Adrenal gland (tissue), 12 donors: ENCODE data around the gene TCF4. TPM values are rescaled to one million over a fixed set of nuclear protein-coding genes. Genes with fewer than 3 reads are reported as not detected.

ENCODE experiments used
- DNase-seq, 7 donors: peaks; one replicate each; pipeline ENCODE4 v3.0.0-alpha.2; 2019 to 2020
- H3K27ac ChIP-seq, 5 donors: fragments of 200-600 bp; sonication (generic) in 4 of 5; 1 replicate in 3 of 5; 2 replicates in 2 of 5; pipeline versions ENCODE4 v1.5.1 to v1.8.0; 2016 to 2020; ENCODE audit warnings: mild to moderate bottlenecking in 1 of 5
- H3K27me3 ChIP-seq: fragments of 200-600 bp; 2 replicates; pipeline ENCODE4 v1.8.0; 2021
- H3K36me3 ChIP-seq, 2 donors: fragments of 200-600 bp; replicated peaks in 1 of 2; 1 replicate in 1 of 2; 2 replicates in 1 of 2; pipeline versions ENCODE4 v1.5.1 to v1.8.0; 2018 to 2022
- H3K4me1 ChIP-seq, 2 donors: fragments of 200-600 bp; replicated peaks in 1 of 2; 1 replicate in 1 of 2; 2 replicates in 1 of 2; pipeline versions ENCODE4 v1.5.1 to v1.8.0; 2018 to 2021
- H3K4me3 ChIP-seq, 4 donors: fragments of 200-600 bp; sonication (generic) in 3 of 4; one replicate each; pipeline ENCODE4 v1.5.1; 2016 to 2018
- H3K9me3 ChIP-seq, 3 donors: fragments of 200-600 bp; sonication (generic) in 1 of 3; replicated peaks in 1 of 3; 1 replicate in 2 of 3; 2 replicates in 1 of 3; pipeline versions ENCODE4 v1.5.1 to v1.8.0; 2016 to 2021
- POLR2A ChIP-seq, 2 donors: fragments of 450-650 bp; IDR thresholded peaks; one replicate each; pipeline ENCODE4 v1.6.1; 2017; ENCODE audit warnings: antibody characterized with exemption in 2 of 2, mild to moderate bottlenecking in 2 of 2, moderate library complexity in 1 of 2
- WGBS, 4 donors: extraction: QIAGEN DNeasy Blood & Tissue Kit in 2 of 4; methylation state at CpG; one replicate each; pipeline versions ENCODE4 v1.1.5 to v1.1.7; 2013 to 2017; 5-methylcytosine and 5-hydroxymethylcytosine counted together
- intact Hi-C, 2 donors: fragments of 100-400 bp; cut with DNase I; formaldehyde crosslinking; loops; one replicate each; pipeline versions ENCODE4 v1.14.1 to v1.15.0; 2022 to 2023
- polyA plus RNA-seq, 3 donors: library from polyadenylated mRNA; stranded (reverse); fragments of 200-250 nt in 2 of 3; fragments of 350-450 nt in 1 of 3; fragmentation: Illumina TruSeq in 1 of 3; extraction: RNeasy Lipid Tissue Mini Kit (QIAGEN cat#74804) in 1 of 3; gene quantifications; one replicate each; pipeline ENCODE4 v1.2.3, GENCODE V29; 2013 to 2014
- total RNA-seq, 9 donors: library from RNA; depleted of rRNA in 4 of 9; stranded (reverse); fragments of >200 nt in 4 of 9; fragments of 120-200 nt in 1 of 9; fragmentation: NEBNext Ultra II Directional in 1 of 9; extraction: Animal tissue kit (Norgen Biotek cat#: 25700) in 1 of 9; gene quantifications; one replicate each; pipeline versions ENCODE4 v1.1.0 to v1.2.4, GENCODE V29; 2013 to 2023
- TF ChIP-seq, protein P1 (sequence below), 6 experiments: fragments of 450-650 bp in 4 of 6; fragments of 200-600 bp in 2 of 6; sonication (generic) in 1 of 6; IDR thresholded peaks; 1 replicate in 5 of 6; 2 replicates in 1 of 6; pipeline versions ENCODE4 v1.5.1 to v1.8.0; 2016 to 2021; ENCODE audit warnings: antibody characterized with exemption in 6 of 6, mild to moderate bottlenecking in 2 of 6, moderate library complexity in 1 of 6
- donor health status: healthy with polysubstance abuse.
- donor health status: Bipolar disorder and iron deficiency.
- donor health status: DM: yes; HTN: yes; CAD: no.
- donor health status: DM: no; HTN: no; CAD: no.
- donor health status: DM: no; HTN: no; CAD: no.
- donor health status: DM: yes; HTN: yes; CAD: no.

TCF4 gene
- total and polyA plus RNA-seq, 12 donors = 21.9 to 196 (median 112) TPM

DNA sequence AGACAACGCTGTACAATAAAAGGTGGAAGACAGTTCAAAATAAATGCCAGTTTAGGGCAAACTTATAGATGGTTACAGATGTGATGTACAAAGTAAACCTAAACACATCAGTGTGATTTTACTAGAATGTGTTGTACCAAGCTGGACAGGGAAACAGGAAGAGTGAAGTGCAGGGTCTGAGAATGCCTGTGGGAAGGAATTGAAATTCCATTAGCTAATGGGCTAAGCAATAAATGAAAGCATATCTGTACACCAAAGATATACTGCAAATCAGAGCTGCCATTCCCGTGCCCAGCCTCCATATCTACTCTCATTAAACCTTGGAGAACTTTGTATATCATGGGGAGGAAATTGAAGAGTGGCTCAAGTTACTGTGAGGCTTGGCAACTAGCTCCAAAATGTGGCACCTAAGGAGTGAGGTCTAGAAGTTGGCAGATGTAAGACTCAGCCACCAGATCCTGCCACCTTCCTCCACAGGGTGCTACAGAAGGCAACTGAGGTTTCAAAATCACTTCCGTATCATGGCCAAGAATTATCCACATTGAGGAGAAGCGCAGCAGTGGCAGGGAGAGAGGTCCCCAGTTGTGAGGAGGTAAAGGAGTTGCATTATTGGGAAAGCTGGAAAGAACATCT, 277.8 kb downstream of the TCF4 start:
- DNase-seq = no peak
- TF ChIP-seq POLR2A (IDR thresholded peaks at IDR 0.05) = no peak
- TF ChIP-seq, protein P1, sequence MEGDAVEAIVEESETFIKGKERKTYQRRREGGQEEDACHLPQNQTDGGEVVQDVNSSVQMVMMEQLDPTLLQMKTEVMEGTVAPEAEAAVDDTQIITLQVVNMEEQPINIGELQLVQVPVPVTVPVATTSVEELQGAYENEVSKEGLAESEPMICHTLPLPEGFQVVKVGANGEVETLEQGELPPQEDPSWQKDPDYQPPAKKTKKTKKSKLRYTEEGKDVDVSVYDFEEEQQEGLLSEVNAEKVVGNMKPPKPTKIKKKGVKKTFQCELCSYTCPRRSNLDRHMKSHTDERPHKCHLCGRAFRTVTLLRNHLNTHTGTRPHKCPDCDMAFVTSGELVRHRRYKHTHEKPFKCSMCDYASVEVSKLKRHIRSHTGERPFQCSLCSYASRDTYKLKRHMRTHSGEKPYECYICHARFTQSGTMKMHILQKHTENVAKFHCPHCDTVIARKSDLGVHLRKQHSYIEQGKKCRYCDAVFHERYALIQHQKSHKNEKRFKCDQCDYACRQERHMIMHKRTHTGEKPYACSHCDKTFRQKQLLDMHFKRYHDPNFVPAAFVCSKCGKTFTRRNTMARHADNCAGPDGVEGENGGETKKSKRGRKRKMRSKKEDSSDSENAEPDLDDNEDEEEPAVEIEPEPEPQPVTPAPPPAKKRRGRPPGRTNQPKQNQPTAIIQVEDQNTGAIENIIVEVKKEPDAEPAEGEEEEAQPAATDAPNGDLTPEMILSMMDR (IDR thresholded peaks at IDR 0.05) = no peak
- no peaks in the 10 kb centered on the region for H3K36me3 ChIP-seq
- no peak overlapping the region for H3K4me3 ChIP-seq
- no peak overlapping the region for H3K27ac ChIP-seq
- intact Hi-C loops = loop anchor here in 1 of 2 donors (10.0 kb wide), 1 partner anchor 45 kb away; no protein-coding TSS in a partner anchor
- peaks cover 3 to 48% of the 10 kb centered on the region in 2 donors for H3K4me1 ChIP-seq
- H3K27me3 ChIP-seq = no peaks in the 10 kb centered on the region
- H3K9me3 ChIP-seq = no peaks in the 10 kb centered on the region
- 89 to 96% (median 91%) methylated on average over 4 of the region's 4 CpGs for WGBS, 4 donors

DNA sequence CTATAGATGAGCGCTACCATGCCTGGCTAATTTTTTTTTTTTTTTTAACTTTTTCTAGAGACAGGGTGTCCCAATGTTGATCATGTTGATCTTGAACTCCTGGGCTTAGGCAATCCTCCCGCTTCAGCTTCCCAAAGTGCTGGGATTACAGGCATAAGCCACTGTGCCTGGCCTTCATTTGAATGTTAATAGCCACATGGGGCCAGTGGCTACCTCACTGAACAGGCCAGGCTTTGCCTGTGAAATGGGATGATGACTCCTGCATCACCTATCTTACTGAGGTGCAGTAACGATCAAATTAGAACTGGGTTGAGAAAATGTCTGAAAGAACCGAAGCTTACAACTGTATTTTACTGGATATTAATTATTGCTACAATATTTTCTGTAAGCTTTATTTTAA, 278.7 kb downstream of the TCF4 start:
- H3K4me3 ChIP-seq = no peak overlapping the region
- H3K27me3 ChIP-seq = no peaks in the 10 kb centered on the region
- H3K9me3 ChIP-seq = no peaks in the 10 kb centered on the region
- 91 to 99% (median 96%) methylated on average over 4 of the region's 4 CpGs for WGBS, 4 donors
- TF ChIP-seq, protein P1 (IDR thresholded peaks at IDR 0.05) = no peak
- TF ChIP-seq POLR2A (IDR thresholded peaks at IDR 0.05) = no peak
- DNase-seq = no peak
- H3K27ac ChIP-seq = no peak overlapping the region
- no peaks in the 10 kb centered on the region for H3K36me3 ChIP-seq
- H3K4me1 ChIP-seq = peaks cover 0 to 38% of the 10 kb centered on the region in 2 donors
- intact Hi-C loops = no loop called here

DNA sequence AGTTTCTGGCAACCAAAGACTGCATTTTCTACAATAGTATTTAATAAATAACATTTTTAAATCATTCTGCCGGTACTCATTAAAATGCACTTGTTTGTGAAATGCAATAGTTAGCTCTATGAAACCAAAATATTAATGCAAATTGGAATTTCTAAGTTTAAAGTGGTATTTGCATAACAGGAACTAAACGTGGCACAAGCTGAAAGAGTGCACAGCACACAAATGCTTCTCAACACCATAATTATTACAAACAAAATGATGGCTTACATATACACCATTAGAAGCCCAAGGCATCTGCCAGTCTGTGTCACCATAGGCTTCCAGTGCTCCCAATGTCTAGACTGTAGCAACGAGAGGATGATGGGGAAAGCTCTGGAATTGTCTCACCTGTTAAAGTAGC, 280.5 kb downstream of the TCF4 start:
- TF ChIP-seq POLR2A (IDR thresholded peaks at IDR 0.05) = no peak
- TF ChIP-seq, protein P1 (IDR thresholded peaks at IDR 0.05) = no peak
- H3K36me3 ChIP-seq = no peaks in the 10 kb centered on the region
- DNase-seq = no peak
- no peak overlapping the region for H3K4me3 ChIP-seq
- intact Hi-C loops = no loop called here
- WGBS, 4 donors = 81 to 87% (median 84%) methylated on average over 3 of the region's 3 CpGs
- H3K27ac ChIP-seq = no peak overlapping the region
- H3K27me3 ChIP-seq = no peaks in the 10 kb centered on the region
- H3K4me1 ChIP-seq = peaks cover 0 to 25% of the 10 kb centered on the region in 2 donors
- H3K9me3 ChIP-seq = no peaks in the 10 kb centered on the region

DNA sequence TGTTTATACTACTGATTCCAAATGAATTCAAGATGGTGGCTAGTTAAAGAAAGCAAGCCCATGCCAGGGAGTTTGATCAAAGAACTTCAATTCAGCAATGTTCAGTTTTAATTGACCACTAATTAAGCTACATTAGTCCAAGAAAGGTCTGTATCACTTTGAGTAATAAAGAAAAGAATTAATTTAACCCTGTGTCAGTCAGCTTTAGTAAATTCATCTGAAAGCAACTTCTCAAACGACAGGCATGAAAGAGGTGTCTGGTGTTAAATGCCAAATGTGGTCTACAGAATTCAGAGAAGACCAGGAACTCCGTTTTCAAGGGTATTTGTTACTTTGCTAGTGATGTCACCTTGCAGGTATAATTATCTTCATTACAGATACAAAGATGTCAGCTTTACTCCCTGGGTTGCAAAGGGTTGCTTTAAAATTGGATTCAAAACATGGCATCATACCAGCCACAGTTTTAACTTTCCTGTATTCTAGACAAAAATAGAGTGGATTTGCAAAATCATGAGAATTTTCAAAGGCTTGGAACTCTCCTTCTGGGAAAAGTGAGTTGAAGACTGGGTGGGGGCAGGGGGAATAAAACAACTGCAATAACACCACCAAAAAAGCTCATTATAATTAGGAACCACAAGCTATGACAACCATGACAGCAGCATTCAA, 281.5 kb downstream of the TCF4 start:
- Histone ChIP-seq H3K4me1 (peaks cover 0 to 16% of the 10 kb centered on the region in 2 donors), H3K9me3 (no peaks in the 10 kb centered on the region), H3K27me3 (no peaks in the 10 kb centered on the region), H3K36me3 (no peaks in the 10 kb centered on the region), H3K27ac (no peak overlapping the region), H3K4me3 (no peak overlapping the region)
- WGBS, 4 donors = 61 to 69% (median 62%) methylated on average over 2 of the region's 2 CpGs
- DNase-seq = no peak
- intact Hi-C loops = no loop called here
- TF ChIP-seq, protein P1 (IDR thresholded peaks at IDR 0.05) = no peak
- TF ChIP-seq POLR2A (IDR thresholded peaks at IDR 0.05) = no peak
